Measurements from ENCODE around the gene COX4I2. TPM values are rescaled to one million over a fixed set of nuclear protein-coding genes. Genes with fewer than 3 reads are reported as not detected.
A peak's percentile ranks its signal among the peaks of the same experiment; 100 is the strongest.
"Not testable (repeated sequence)": the region's sequence is repeated elsewhere in the genome, so short reads cannot be mapped to it uniquely, and the experiment has no call there.

Gene COX4I2
- total RNA-seq, 1 donor from 2014 or later = 7.6 TPM

DNA sequence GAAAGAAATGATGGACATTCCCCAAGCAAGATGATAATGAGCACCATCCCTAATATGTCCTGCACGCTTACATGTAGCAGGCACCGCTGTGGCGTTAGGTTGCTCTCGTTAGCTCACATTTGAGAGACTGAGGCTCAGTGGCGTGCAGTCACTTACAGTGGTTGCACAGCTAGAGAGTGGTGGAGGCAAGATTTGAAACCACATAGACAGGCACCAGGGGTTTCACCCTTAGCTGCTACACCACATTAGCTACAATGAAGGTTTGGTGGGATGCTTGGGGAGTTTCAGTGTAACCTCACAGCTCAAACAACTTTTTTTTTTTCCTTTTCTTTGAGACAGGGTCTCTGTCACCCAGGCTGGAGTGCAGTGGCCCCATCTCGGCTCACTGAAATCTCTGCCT is 3.7 kb downstream of the COX4I2 start:
- intact Hi-C loops (cut with micrococcal nuclease) = no loop called here
- TF ChIP-seq, protein P1, sequence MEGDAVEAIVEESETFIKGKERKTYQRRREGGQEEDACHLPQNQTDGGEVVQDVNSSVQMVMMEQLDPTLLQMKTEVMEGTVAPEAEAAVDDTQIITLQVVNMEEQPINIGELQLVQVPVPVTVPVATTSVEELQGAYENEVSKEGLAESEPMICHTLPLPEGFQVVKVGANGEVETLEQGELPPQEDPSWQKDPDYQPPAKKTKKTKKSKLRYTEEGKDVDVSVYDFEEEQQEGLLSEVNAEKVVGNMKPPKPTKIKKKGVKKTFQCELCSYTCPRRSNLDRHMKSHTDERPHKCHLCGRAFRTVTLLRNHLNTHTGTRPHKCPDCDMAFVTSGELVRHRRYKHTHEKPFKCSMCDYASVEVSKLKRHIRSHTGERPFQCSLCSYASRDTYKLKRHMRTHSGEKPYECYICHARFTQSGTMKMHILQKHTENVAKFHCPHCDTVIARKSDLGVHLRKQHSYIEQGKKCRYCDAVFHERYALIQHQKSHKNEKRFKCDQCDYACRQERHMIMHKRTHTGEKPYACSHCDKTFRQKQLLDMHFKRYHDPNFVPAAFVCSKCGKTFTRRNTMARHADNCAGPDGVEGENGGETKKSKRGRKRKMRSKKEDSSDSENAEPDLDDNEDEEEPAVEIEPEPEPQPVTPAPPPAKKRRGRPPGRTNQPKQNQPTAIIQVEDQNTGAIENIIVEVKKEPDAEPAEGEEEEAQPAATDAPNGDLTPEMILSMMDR (IDR thresholded peaks at IDR 0.05; ENCODE audit: borderline replicate concordance) = no peak
- Histone ChIP-seq H3K9me3 (replicated peaks) (no peaks in the 10 kb centered on the region), H3K4me1 (peaks cover 6% of the 10 kb centered on the region), H3K27ac (replicated peaks) (no peak overlapping the region), H3K4me3 (no peak overlapping the region), H3K36me3 (no peaks in the 10 kb centered on the region), H3K27me3 (ENCODE audit: low read depth) (peaks cover 21% of the 10 kb centered on the region)
- no peak for DNase-seq

DNA sequence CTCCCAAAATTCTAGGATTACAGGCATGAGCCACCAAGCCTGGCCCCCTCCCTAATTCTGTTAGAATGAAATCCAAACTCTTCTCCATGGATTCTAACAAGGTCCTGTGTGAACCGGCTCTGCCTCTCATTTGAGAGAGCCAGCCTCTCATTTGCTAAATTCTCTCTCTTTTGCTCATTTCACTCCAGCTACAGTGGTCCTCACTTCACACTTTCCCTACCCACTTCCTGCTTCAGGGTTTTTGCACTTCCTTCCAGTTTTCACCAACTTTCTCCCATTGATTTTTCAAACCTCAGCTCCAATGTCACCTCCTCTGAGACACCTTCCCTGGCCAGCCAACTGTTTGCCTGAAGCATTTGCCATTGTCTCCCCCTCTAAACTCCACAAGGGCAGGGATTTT is 5.1 kb downstream of the COX4I2 start:
- no peaks in the 10 kb centered on the region for H3K9me3 ChIP-seq (replicated peaks)
- TF ChIP-seq, protein P1 (IDR thresholded peaks at IDR 0.05; ENCODE audit: borderline replicate concordance) = no peak
- no peak overlapping the region for H3K27ac ChIP-seq (replicated peaks)
- H3K36me3 ChIP-seq = no peaks in the 10 kb centered on the region
- peaks cover under 1% of the 10 kb centered on the region for H3K4me1 ChIP-seq
- no peak for DNase-seq
- peaks cover 14% of the 10 kb centered on the region for H3K27me3 ChIP-seq (ENCODE audit: low read depth)
- intact Hi-C loops (cut with micrococcal nuclease) = no loop called here
- no peak overlapping the region for H3K4me3 ChIP-seq

DNA sequence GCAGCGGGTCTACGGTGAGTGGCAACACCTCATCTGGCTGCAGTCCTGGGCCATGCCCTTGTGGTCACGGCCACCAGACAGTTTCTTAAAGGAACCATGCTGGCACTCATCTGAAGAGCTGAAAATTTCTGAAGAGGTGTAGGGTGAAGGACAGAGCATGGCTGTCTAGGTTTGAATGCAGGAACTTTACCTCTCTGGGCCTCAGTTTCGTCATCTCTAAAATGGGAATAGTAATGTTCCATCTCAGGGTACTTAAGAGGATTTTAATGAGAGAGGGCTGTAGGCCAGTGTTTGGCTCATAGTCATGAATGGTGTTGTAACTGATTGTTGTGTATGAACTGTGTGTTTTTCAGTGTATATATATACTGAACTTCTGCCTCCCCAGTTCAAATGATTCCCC is 5.8 kb downstream of the COX4I2 start:
- intact Hi-C loops (cut with micrococcal nuclease) = no loop called here
- no peak overlapping the region for H3K4me3 ChIP-seq
- TF ChIP-seq, protein P1 (IDR thresholded peaks at IDR 0.05; ENCODE audit: borderline replicate concordance) = no peak
- H3K4me1 ChIP-seq = no peaks in the 10 kb centered on the region
- no peak for DNase-seq
- H3K27me3 ChIP-seq (ENCODE audit: low read depth) = peaks cover 7% of the 10 kb centered on the region
- H3K9me3 ChIP-seq (replicated peaks) = no peaks in the 10 kb centered on the region
- no peaks in the 10 kb centered on the region for H3K36me3 ChIP-seq
- H3K27ac ChIP-seq (replicated peaks) = no peak overlapping the region

- Histone ChIP-seq H3K27ac (replicated peaks) (no peak overlapping the region), H3K36me3 (no peaks in the 10 kb centered on the region), H3K4me3 (no peak overlapping the region), H3K4me1 (no peaks in the 10 kb centered on the region), H3K27me3 (ENCODE audit: low read depth) (no peaks in the 10 kb centered on the region), H3K9me3 (replicated peaks) (no peaks in the 10 kb centered on the region)
- intact Hi-C loops (cut with micrococcal nuclease) = no loop called here
- no peak for DNase-seq
- TF ChIP-seq, protein P1 (IDR thresholded peaks at IDR 0.05; ENCODE audit: borderline replicate concordance) = no peak
Observed at GRCh38 chr20:31644701-31645100, 7.0 kb downstream of the COX4I2 start.

GRCh38 chr20:31648104-31648503 is 10.4 kb downstream of the COX4I2 start:
- DNase-seq; intact Hi-C loops (cut with micrococcal nuclease); H3K4me1 ChIP-seq; H3K4me3 ChIP-seq; H3K27me3 ChIP-seq (ENCODE audit: low read depth); H3K36me3 ChIP-seq; H3K9me3 ChIP-seq (replicated peaks): not testable (repeated sequence)
- peak overlapping the region; percentile 8 for H3K27ac ChIP-seq (replicated peaks)

GRCh38 chr20:31652917-31653396 is 15.2 kb downstream of the COX4I2 start:
- no peak overlapping the region for H3K4me3 ChIP-seq
- H3K4me1 ChIP-seq = peaks cover 13% of the 10 kb centered on the region
- TF ChIP-seq, protein P1 (IDR thresholded peaks at IDR 0.05; ENCODE audit: borderline replicate concordance) = no peak
- no peaks in the 10 kb centered on the region for H3K9me3 ChIP-seq (replicated peaks)
- H3K27ac ChIP-seq (replicated peaks) = no peak overlapping the region
- DNase-seq = no peak
- intact Hi-C loops (cut with micrococcal nuclease) = no loop called here
- H3K27me3 ChIP-seq (ENCODE audit: low read depth) = no peaks in the 10 kb centered on the region
- H3K36me3 ChIP-seq = no peaks in the 10 kb centered on the region

Data from left ventricle myocardium inferior (tissue), 1 donor.